ENCODE measurements around the gene RAMP3.
A peak's percentile ranks its signal among the peaks of the same experiment; 100 is the strongest.
"Not testable (repeated sequence)": the region's sequence is repeated elsewhere in the genome, so short reads cannot be mapped to it uniquely, and the experiment has no call there.

Gene RAMP3

GRCh38 chr7:45157653-45158401 is at the start of gene RAMP3:
RAMP3 (plus strand) TSS chr7:45157791; CDS start chr7:45157829, 38 bp downstream.
- DNase-seq (ENCODE audit: low read depth), result no peak

GRCh38 chr7:45108863-45109262 is 48.7 kb upstream of the RAMP3 start:
- no peak for DNase-seq (ENCODE audit: low read depth)

- peak; percentile 89 for DNase-seq (ENCODE audit: low read depth)
Measured at GRCh38 chr7:45111298-45112223, 46.0 kb upstream of the RAMP3 start, which contains the start of gene TBRG4. TBRG4 (minus strand) TSS chr7:45111697; CDS start chr7:45109237, 2,460 bp downstream.

DNA sequence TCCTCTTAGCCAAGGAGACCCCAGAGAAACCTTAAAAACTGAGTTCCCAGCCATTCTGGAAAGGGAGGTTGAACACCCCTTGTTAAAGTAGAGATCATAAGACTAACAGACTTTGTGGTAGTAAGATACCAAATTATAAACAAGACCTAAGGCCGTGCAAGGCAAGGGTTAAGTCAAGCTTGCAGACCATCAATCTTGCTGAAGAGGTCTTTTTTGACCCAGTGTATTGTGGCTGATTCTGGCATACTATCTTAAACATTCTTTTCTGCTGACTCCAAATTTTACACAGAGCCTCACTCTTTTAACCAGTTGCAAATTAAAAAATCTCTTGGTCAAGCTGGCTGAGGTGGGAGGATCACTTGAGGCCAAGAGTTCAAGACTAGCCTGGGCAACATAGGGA is 44.9 kb upstream of the RAMP3 start:
- no peak for DNase-seq (ENCODE audit: low read depth)

GRCh38 chr7:45114257-45114656 is 43.3 kb upstream of the RAMP3 start:
- not testable (repeated sequence) for DNase-seq (ENCODE audit: low read depth)

DNA sequence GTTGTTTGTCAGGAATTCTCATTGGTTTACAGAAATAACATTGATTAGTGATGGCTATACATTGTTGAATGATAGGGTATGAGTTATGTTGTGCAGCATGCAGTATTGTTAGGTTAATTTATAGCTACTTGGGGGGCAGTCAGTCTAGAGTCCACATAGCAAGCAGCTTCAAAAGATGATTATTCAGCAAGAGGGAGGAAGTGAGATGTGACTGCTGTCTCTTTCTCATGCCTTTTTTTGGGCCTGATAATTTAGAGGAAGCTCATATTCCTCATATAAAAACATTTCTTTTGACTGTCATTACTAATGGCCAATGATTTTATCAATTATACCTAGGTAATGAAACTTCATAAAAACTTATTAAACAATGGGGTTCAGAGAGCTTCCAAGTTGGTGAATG is 42.7 kb upstream of the RAMP3 start:
- DNase-seq (ENCODE audit: low read depth), result no peak

DNA sequence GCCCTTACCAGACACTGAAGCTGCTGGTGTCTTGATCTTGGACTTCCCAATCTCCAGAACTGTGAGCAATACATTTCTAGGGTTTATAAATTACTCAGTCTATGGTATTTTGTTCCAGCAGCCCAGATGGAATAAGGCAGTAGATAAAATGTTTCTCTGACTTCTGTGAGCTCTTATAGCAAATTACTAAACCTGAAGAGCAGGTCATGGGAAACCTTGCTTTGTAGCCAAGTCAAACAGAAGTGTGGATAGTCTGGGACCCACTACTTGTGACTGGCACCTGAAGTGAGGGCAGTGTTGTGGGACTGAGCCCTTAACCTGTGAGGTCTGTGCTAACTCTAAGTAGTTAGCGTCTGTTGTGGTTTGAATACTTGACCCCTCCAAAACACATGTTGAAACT is 41.5 kb upstream of the RAMP3 start:
- no peak for DNase-seq (ENCODE audit: low read depth)

GRCh38 chr7:45117582-45117981 is 40.0 kb upstream of the RAMP3 start:
- no peak for DNase-seq (ENCODE audit: low read depth)

DNA sequence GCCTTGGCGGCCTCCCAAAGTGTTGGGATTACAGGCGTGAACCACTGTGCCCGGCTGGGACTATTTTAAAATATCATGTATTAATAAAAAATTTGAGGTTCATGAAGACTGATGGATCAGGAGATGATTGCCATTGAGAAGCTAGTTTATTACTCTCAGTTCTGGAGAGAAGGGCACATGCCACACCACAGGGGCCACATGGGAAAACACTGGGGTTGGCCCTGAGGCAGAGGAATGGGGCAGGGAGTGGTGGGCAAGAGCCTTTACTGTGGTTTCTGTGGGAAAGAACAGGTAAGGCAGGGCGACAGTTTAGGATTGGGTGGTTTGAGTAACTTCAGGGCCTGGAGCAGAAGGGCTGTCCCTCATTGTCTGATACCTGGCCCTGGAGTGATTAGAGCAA is 39.3 kb upstream of the RAMP3 start:
- DNase-seq (ENCODE audit: low read depth), result no peak

DNA sequence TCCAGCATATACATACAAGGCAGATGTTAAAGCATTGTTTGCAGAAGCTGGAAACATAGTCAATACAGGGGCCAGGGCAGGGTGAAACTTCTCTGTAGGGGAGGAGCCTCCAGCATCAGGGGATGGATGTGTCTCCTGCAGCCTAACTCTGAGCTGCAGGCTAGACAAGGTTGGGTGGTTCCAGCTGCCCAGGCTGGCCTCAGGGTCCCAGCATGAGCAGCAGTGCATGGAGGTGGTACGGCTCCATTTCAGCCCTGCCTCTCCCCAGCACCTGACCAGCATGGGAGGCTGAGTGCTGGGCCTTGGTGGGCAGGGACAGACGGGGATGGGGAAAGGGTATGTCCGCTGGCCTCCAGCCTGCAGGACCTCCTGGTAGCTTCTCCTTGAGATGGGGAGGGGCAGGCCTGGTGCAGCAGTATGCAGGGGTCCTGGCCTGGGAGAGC is 38.7 kb upstream of the RAMP3 start:
- DNase-seq (ENCODE audit: low read depth), result no peak

GRCh38 chr7:45119550-45119949 is 38.0 kb upstream of the RAMP3 start:
- DNase-seq (ENCODE audit: low read depth), result no peak

DNA sequence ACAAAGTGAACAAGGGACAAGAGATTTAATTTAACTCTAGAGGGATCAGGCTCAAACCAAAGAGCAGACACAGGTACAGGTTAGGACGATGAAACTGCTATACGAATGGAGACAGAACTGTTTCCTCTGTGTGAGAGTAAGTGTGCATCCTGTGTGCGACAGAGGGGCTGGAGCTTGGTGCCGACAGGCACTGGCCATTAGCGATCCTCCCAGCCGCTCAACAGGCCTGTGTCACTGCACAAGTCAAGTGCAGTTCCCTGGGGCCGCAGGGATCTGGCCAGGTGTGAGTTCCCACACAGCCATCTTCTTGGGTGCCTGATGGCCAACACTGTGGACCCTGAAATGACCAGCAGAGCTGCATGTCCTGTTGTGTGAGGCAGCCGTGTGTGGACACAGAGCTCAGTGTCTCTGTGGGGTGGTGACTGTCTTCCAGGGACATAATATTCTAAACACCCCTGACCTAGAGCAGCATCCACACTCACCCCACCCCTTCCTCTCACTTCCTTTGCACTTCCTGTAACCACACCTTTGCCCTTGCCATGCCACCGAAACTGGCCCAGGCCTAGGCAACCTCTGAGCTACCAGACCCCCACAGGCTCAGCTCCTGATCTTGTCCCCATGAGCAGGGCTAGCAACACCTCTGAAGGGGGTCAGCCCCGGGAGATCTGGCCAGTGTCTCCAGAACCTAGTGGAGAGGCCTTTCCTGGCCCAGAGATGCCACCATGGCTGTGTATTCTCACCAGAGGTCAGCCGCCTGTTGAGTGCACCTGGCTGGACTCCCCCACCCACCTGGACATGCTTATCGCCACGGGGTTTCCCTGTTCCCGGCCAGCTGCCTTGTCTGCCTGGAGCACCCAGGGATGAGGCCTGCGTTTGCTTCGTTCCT is 34.4 kb upstream of the RAMP3 start:
- DNase-seq (ENCODE audit: low read depth), result no peak

DNA sequence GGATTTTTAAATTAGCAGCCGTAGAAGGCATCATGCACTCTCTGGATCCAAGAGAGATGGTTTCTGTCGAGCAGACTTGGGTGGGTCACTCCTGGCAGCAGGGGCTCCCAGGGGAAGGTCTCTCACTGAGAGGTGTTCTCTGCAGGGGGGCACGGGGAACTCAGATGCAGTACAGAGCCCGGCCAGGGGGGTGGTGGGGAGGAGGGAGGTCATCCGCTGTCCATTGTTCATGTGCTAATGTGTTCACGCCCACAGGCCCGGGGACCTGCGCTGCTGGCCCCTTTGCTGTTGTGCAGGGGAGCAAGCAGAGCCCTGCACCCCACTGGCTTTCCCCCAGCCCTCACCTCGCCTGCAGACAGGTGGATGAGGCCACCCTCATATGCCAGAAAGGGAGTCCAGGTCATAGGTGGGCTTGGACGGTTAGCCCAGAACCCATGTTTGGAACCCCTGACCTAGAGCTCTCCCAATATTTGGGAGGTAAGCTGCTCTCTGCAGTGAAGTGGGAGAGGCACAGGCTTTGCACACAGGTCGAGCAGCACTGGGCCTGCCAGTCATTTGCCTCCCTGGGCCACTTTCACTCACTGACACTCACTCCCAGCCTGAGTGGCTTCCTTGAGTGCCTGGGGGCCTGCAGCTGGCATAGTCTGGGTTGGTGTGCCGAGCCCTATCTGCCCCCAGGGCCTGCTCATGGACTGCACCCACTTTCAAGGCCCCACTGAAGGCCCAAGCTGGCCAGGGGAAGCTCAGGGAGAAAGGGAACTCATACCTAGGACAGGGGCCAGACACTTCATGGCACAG is 33.5 kb upstream of the RAMP3 start:
- no peak for DNase-seq (ENCODE audit: low read depth)

DNA sequence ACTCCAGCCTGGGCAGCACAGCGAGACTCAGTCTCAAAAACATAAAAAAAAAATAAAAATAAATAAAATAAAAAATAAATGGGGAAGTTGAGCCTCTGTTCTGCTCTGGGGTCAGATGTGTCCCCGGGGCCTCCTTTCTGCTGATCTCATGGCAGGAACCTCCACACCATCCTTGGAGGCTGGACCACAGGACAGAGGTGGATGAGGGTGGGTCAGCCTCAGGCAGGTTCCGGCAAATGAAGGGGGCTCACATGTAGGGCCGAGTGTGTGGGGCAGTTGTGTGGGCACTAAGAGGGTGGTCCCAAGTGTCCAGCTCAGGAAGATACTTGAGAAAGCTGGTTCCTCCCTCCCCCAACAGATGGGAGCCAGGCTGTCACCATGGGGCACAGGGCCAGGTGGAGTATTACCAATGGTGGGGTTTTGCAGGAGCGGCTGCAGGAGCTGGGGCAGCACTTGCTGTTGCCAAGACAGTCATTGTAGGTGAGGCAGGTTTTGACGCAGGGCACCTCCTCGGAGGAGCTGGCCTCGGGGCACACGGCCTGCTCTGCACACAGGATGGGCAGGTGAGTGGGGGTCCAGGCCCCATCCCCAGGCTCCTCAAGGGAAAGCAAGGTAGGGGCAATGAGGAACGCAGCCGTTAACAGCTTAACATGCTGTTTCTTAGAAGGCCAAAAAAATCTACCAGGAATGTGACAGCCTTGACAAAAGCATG is 32.2 kb upstream of the RAMP3 start:
- no peak for DNase-seq (ENCODE audit: low read depth)

GRCh38 chr7:45126201-45126600 is 31.4 kb upstream of the RAMP3 start:
- DNase-seq (ENCODE audit: low read depth), result no peak

DNA sequence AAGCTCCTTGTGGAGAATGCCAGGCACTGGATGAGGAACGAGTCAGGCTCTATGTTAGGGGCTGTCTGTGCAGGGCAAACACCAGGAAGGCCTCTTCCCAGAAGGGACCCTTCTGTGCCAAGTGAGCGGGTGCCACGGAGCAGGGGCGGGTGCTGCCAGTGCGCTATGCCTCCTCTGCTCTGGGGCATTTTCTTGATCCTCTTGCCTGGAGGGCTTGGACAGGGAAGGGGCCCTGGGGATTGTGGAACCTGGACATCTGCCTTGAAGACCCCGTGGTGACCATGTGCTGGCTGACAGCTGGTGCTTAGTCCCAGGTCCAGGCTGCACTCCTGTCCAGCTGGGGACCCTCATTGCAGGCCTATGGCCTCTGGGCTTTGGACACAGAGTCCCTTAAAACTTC is 30.7 kb upstream of the RAMP3 start:
- DNase-seq (ENCODE audit: low read depth), result no peak

DNA sequence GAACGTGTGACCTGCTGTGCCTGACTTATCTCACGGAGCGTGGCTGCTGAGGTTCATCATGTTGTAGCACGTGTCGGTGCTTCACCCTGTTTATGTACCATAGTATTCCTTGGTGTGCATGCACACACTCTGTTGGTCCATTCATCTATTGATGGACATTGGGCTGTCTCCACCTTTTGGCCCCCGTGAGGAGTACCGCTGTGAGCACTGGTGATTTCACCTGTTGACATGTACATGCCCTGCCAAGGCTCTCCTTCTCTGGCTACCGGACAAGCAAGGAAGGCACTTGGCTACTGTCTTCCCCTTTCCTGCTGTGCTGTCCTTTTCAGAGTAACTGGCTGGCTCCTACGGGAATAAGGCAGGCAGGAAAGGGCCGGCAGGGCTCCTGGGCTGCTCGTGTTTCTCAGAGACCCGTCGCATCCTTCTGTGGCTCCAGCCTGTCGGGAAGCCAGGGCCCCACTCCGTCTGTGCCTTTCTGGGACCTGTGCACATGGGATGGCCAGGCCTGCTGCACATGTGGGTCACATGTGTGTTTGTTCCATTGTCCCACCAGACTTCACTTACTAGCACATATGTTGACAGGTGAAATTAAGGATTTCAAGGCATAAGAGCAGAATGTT is 28.3 kb upstream of the RAMP3 start:
- DNase-seq (ENCODE audit: low read depth), result no peak

DNA sequence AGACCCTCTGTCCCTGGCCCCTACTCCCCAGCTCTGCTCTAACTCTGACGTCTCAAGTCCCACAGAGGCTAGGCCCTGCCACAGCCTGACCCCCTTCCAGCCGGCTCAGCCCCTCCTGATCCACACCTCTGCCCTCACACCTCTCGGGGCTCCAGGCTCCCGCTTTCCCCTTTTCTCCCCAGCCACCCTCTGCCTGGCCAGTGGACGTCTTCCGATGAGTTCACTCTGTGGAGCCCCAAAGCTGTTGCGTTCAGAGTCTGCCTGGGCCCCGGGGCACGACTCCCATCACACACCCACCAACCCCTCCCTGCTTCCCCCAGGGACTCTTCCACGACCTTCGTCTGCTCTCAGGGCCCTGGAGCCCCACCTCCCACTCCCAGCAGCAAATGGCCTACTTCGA is 27.7 kb upstream of the RAMP3 start:
- no peak for DNase-seq (ENCODE audit: low read depth)

DNA sequence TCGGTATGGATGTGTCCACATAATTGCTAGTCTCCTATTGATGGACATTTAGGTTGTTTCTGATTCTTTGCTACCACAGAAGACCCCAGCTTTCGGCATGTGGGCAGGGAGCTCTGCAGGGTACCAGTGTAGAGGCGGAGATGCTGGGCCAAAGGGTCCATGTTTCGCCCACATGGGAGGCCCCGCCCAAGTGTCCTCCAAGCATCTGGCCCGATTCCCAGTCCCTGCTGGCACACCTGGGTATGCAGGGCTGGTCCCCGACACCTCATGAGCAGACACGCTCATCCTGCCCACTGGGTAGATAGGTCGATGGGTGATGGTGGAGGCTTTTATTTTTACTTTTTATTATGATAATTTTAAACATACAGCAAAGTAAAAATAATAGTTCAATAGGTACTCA is 26.7 kb upstream of the RAMP3 start:
- DNase-seq (ENCODE audit: low read depth), result no peak

DNA sequence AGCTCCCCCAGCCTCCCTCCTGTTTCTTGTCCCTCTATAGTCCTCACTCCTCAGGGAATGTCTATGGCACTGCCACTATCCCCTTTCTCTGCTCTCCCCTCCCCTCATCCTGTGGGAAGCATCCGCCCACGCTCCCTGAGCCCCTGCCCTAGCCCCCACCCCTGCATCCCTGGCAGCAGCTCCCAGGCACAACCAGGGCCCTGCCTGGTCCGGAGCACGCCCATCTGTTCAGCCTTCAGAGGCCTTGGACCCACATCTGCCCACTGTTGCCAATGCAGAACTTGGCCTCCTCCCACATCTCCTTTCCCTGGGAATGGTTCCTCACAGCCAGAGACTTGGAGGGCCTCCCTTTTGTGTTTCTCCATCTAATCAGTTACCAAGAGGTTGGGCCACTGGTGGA is 25.7 kb upstream of the RAMP3 start:
- DNase-seq (ENCODE audit: low read depth), result no peak

All from activated gamma-delta T cell treated with anti-CD3 and anti-CD28 coated beads, Interleukin-2, amount 50 U/mL, for 16 hours (primary cell).